ENCODE measurements around the gene CCN2.

The CCN2 gene

DNA sequence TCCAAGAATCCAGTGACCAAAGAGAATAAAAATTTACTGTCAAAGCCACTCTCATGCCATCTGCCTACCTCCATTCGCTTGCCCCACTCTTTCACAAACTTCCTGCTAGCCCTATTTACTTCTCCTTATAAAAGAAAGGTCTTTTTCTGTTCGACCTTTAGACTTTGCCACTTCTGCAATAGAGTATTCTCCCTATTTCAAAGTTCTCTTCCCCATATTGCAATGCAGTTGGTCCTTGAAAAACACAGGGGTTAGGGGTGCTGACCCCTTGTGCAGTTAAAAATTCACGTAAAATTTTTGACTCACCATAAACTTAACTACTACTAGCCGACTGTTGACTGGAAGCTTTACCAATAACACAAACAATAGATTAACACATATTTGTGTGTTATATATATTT, 15.0 kb downstream of the CCN2 start:
- TF ChIP-seq, protein P1, sequence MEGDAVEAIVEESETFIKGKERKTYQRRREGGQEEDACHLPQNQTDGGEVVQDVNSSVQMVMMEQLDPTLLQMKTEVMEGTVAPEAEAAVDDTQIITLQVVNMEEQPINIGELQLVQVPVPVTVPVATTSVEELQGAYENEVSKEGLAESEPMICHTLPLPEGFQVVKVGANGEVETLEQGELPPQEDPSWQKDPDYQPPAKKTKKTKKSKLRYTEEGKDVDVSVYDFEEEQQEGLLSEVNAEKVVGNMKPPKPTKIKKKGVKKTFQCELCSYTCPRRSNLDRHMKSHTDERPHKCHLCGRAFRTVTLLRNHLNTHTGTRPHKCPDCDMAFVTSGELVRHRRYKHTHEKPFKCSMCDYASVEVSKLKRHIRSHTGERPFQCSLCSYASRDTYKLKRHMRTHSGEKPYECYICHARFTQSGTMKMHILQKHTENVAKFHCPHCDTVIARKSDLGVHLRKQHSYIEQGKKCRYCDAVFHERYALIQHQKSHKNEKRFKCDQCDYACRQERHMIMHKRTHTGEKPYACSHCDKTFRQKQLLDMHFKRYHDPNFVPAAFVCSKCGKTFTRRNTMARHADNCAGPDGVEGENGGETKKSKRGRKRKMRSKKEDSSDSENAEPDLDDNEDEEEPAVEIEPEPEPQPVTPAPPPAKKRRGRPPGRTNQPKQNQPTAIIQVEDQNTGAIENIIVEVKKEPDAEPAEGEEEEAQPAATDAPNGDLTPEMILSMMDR (IDR thresholded peaks at IDR 0.05), result no peak
- Histone ChIP-seq H3K4me1 (peaks cover 0 to 12% (median 3%) of the 10 kb centered on the region in 4 donors), H3K9me3 (no peaks in the 10 kb centered on the region), H3K36me3 (no peaks in the 10 kb centered on the region), H3K27me3 (no peaks in the 10 kb centered on the region), H3K27ac (no peak overlapping the region), H3K4me3 (no peak overlapping the region)
- no peak for DNase-seq
- intact Hi-C loops (cut with DNase I; ENCODE audit: low total_unique reads), result no loop called here

DNA sequence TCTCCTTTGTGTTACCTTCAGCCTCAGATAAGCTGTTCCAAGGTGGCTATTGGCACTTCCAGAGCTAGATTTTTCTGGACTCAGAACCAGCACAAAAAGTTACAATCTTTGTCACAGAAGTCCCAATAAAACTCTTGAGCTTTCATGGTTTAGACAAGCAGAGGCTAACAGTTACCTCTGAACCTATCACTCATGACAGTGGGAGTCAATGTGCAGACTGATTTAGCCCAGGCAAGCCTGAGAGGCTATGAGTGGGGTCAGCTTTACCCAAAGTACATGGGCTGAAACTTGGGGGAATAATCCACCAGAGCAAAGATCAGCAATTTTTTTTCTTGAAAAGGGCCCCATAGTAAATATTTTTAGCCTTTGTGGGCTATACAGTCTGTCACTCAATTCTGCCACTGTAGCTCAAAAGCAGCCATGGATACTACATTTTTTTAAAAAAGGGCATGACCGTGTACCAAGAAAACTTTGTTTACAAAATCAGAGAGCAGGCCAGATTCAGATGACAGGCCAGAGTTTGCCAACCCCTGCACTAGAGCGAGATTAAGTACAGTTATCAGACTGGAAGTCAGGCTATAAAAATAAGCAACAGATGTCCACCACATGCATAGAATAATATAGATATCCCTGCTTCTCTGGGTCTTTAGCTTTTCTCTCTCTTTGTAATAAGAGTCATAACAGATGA, 20.0 kb downstream of the CCN2 start:
- no peaks in the 10 kb centered on the region for H3K9me3 ChIP-seq
- DNase-seq, result no peak
- TF ChIP-seq, protein P1 (IDR thresholded peaks at IDR 0.05), result no peak
- H3K36me3 ChIP-seq, result no peaks in the 10 kb centered on the region
- H3K27ac ChIP-seq, result no peak overlapping the region
- H3K4me3 ChIP-seq, result no peak overlapping the region
- peaks cover 0 to 15% (median 3%) of the 10 kb centered on the region in 4 donors for H3K4me1 ChIP-seq
- H3K27me3 ChIP-seq, result no peaks in the 10 kb centered on the region
- intact Hi-C loops (cut with DNase I; ENCODE audit: low total_unique reads), result no loop called here

DNA sequence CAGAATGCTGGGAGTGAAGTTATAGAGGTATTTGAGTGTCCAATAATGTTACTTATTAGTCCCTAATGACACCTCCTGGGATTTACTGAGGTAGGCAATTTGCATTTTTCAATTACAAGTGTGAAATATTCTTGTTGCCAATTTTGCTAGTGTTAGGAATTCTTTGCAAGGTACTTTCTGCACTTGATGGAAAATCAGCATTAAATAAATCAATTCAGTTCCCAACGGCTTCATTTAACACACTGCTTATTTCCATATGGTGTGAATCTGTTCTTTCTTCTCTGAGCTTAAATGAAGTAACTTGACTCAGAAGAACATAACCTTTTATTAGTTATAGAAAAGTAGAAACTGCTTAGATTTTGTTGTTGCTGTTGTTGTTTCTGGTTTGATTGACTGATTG, 21.2 kb downstream of the CCN2 start:
- DNase-seq, result no peak
- TF ChIP-seq, protein P1 (IDR thresholded peaks at IDR 0.05), result no peak
- Histone ChIP-seq H3K27me3 (no peaks in the 10 kb centered on the region), H3K27ac (no peak overlapping the region), H3K4me3 (no peak overlapping the region), H3K36me3 (no peaks in the 10 kb centered on the region), H3K4me1 (peaks cover 0 to 21% (median 5%) of the 10 kb centered on the region in 4 donors), H3K9me3 (no peaks in the 10 kb centered on the region)
- intact Hi-C loops (cut with DNase I; ENCODE audit: low total_unique reads), result no loop called here

DNA sequence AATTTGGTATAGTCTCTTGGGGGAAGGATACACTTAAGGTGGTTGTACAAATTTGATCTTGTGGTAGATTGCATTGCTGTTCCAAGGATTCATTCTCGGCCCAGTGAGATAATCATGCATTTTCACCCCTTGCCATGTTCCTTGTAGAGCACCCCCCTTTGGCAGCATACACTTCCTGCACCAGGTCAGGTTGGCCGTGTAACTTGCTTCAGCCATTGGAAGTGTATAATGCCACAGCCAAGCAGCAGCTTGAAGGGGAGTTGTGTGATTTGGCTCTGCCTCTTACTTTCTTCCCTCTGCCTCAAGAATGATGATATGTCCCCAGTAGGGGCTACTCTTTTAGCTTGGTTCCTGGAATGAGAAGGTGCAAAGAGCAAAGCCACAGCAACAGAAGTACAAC, 21.9 kb downstream of the CCN2 start:
- Histone ChIP-seq H3K4me1 (peaks cover 0 to 21% (median 5%) of the 10 kb centered on the region in 4 donors), H3K9me3 (no peaks in the 10 kb centered on the region), H3K27me3 (no peaks in the 10 kb centered on the region), H3K4me3 (no peak overlapping the region), H3K36me3 (no peaks in the 10 kb centered on the region), H3K27ac (no peak overlapping the region)
- TF ChIP-seq, protein P1 (IDR thresholded peaks at IDR 0.05), result no peak
- intact Hi-C loops (cut with DNase I; ENCODE audit: low total_unique reads), result no loop called here
- no peak for DNase-seq

DNA sequence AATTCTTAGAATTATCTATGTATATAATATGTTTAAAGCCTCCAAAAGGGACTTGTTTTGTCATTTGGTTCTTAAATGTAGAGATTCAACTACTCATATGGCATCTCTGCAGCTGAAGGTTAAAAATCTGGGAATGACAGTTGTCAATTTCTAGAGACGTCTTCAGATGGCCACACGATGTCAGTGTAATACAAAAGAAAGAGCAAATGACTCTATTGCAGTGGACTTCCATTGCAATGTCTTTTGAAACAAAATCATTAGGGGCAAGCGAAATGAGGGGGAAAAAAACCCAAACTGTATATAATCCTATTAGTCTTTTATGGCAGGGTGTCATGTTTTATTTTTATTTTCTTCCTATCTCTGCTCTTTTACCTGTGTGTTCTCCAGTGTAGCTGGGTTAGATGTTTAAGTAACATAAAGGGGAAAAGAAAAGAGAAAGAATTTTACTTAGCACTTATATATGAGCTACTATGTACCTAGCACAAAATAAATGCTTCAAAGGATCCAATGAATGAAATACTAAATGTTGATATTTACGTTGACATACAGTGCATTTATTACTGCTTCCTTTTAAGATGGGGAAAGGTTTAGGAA, 26.2 kb downstream of the CCN2 start:
- DNase-seq, result no peak
- intact Hi-C loops (cut with DNase I; ENCODE audit: low total_unique reads), result loop anchor here (2.0 to 5.0 kb wide), 2 partner anchors 237 to 296 kb away; no protein-coding TSS in a partner anchor
- TF ChIP-seq, protein P1 (IDR thresholded peaks at IDR 0.05), result peak; percentile 63 to 67
- no peaks in the 10 kb centered on the region for H3K27me3 ChIP-seq
- H3K27ac ChIP-seq, result no peak overlapping the region
- no peak overlapping the region for H3K4me3 ChIP-seq
- peaks cover 0 to 7% (median 2%) of the 10 kb centered on the region in 4 donors for H3K4me1 ChIP-seq
- H3K36me3 ChIP-seq, result no peaks in the 10 kb centered on the region
- peaks cover 0 to 13% (median 4%) of the 10 kb centered on the region in 3 donors for H3K9me3 ChIP-seq
